B cell (primary cell): Measurements from ENCODE around the gene SLC35A2. TPM values are rescaled to one million over a fixed set of nuclear protein-coding genes. Genes with fewer than 3 reads are reported as not detected.

Experiments used
- ATAC-seq: fragments of 200-7000 bp; cut with Tn5 transposase; one replicate; pipeline ENCODE4 v1.10.0; 2021; ENCODE audit warnings: low read depth, mild to moderate bottlenecking, moderate number of reproducible peaks, moderate library complexity
- CTCF ChIA-PET: fragments of 350-600 bp; sonication (Branson Sonifier 250); formaldehyde crosslinking; loops from one replicate; lab custom pipeline; 2021; ENCODE audit warnings: antibody characterized with exemption, inconsistent platforms; lab: Charles Lee
- POLR2A ChIA-PET: fragments of 350-600 bp; sonication (Branson Sonifier 250); formaldehyde crosslinking; loops from one replicate; lab custom pipeline; 2021; ENCODE audit warnings: antibody characterized with exemption; lab: Charles Lee
- DNase-seq: peaks from one replicate; pipeline ENCODE4 v3.0.0; 2013
- H2AFZ ChIP-seq: 2 replicates; pipeline ENCODE4 v1.6.1; 2012; ENCODE audit warnings: mild to moderate bottlenecking, low read depth, low read length; ENCODE audit not compliant: insufficient read depth, poor library complexity, severe bottlenecking
- H3K27ac ChIP-seq, 2 donors: 1 replicate in 1 of 2; 2 replicates in 1 of 2; pipeline ENCODE4 v1.5.1; 2012 to 2013; ENCODE audit warnings: low read length in 2 of 2, mild to moderate bottlenecking in 2 of 2, moderate library complexity in 1 of 2
- H3K27me3 ChIP-seq, 4 experiments: fragments of 200-600 bp in 1 of 4; sonication (generic) in 1 of 4; replicated peaks in 1 of 4; 1 replicate in 2 of 4; 2 replicates in 2 of 4; pipeline versions ENCODE4 v1.6.1 to v1.7.0; 2013 to 2016; ENCODE audit warnings: low read length in 3 of 4, mild to moderate bottlenecking in 2 of 4, mixed read lengths in 1 of 4, moderate library complexity in 1 of 4; ENCODE audit not compliant: insufficient read depth in 4 of 4, control insufficient read depth in 3 of 4; ENCODE audit errors: control extremely low read depth in 1 of 4
- H3K36me3 ChIP-seq, 2 experiments: replicated peaks in 1 of 2; 1 replicate in 1 of 2; 2 replicates in 1 of 2; pipeline versions ENCODE4 v1.6.1 to v1.7.1; 2013; ENCODE audit warnings: low read length in 1 of 2; ENCODE audit not compliant: insufficient read depth in 2 of 2, control insufficient read depth in 1 of 2; ENCODE audit errors: control extremely low read depth in 1 of 2, extremely low read depth in 1 of 2
- H3K4me1 ChIP-seq, 2 donors: fragments of 200-600 bp in 1 of 2; sonication (generic) in 1 of 2; 1 replicate in 1 of 2; 2 replicates in 1 of 2; pipeline versions ENCODE4 v1.5.1 to v1.6.1; 2013 to 2017; ENCODE audit warnings: low read length in 2 of 2; ENCODE audit not compliant: control insufficient read depth in 2 of 2, insufficient read depth in 2 of 2
- H3K4me2 ChIP-seq: replicated peaks from 2 replicates; pipeline ENCODE3; 2012; ENCODE audit warnings: mild to moderate bottlenecking, low read depth, low read length; ENCODE audit not compliant: poor library complexity, severe bottlenecking
- H3K4me3 ChIP-seq, 5 experiments: fragments of 200-600 bp in 1 of 5; sonication (generic) in 1 of 5; 1 replicate in 3 of 5; 2 replicates in 2 of 5; pipeline versions ENCODE4 v1.5.1 to v1.7.0; 2011 to 2016; ENCODE audit warnings: low read length in 4 of 5, mild to moderate bottlenecking in 4 of 5, low read depth in 2 of 5, control low read depth in 1 of 5, moderate library complexity in 1 of 5; ENCODE audit not compliant: insufficient read depth in 1 of 5; ENCODE audit errors: control extremely low read depth in 1 of 5, extremely low read depth in 1 of 5
- H3K79me2 ChIP-seq: fragments of 200-600 bp; sonication (generic); one replicate; pipeline ENCODE4 v1.6.0; 2016; ENCODE audit warnings: low read length; ENCODE audit not compliant: control insufficient read depth, insufficient read depth
- H3K9ac ChIP-seq: fragments of 200-600 bp; sonication (generic); 2 replicates; pipeline ENCODE4 v1.6.1; 2017; ENCODE audit warnings: mild to moderate bottlenecking, low read length, moderate library complexity
- H3K9me3 ChIP-seq, 3 donors: one replicate each; pipeline versions ENCODE4 v1.6.1 to v1.7.1; 2013; ENCODE audit warnings: low read length in 2 of 3; ENCODE audit not compliant: control insufficient read depth in 2 of 3, insufficient read depth in 1 of 3; ENCODE audit errors: control extremely low read depth in 1 of 3
- H4K20me1 ChIP-seq: 2 replicates; pipeline ENCODE4 v1.6.0; 2012; ENCODE audit warnings: mild to moderate bottlenecking, low read length; ENCODE audit not compliant: insufficient read depth, control insufficient read depth, poor library complexity, severe bottlenecking
- H3K27ac Mint-ChIP-seq: one replicate; pipeline ENCODE4 v1.8.0; 2021; ENCODE audit warnings: mixed read lengths
- H3K27me3 Mint-ChIP-seq: one replicate; pipeline ENCODE4 v1.8.0; 2021; ENCODE audit warnings: mixed read lengths
- H3K4me1 Mint-ChIP-seq: one replicate; pipeline ENCODE4 v1.8.0; 2021; ENCODE audit warnings: mixed read lengths
- H3K4me3 Mint-ChIP-seq: one replicate; pipeline ENCODE4 v1.8.0; 2021; ENCODE audit warnings: mixed read lengths
- H3K9me3 Mint-ChIP-seq: one replicate; pipeline ENCODE4 v1.8.0; 2022; ENCODE audit warnings: mixed read lengths; ENCODE audit not compliant: insufficient read depth
- CTCF ChIP-seq: fragments of 200-600 bp; IDR thresholded peaks from one replicate; pipeline ENCODE4 v1.8.0; 2022; ENCODE audit warnings: antibody characterized with exemption, mild to moderate bottlenecking
- EZH2 ChIP-seq: IDR thresholded peaks from 2 replicates; pipeline ENCODE4 v1.6.1; 2012; ENCODE audit warnings: borderline replicate concordance, low read depth, mild to moderate bottlenecking, moderate library complexity, low read length; ENCODE audit not compliant: insufficient read depth, poor library complexity, severe bottlenecking
- WGBS: methylation state at CpG from one replicate; pipeline ENCODE4 v1.1.5; 2013; ENCODE audit warnings: missing lambda C conversion rate; ENCODE audit not compliant: insufficient coverage; 5-methylcytosine and 5-hydroxymethylcytosine counted together
- intact Hi-C: fragments of 100-400 bp; cut with micrococcal nuclease; formaldehyde crosslinking; loops from one replicate; pipeline ENCODE4 v1.10.0; 2022
- polyA plus RNA-seq: library from polyadenylated mRNA; depleted of rRNA; stranded (reverse); fragments of >200 nt; gene quantifications from 2 replicates; pipeline ENCODE4 v1.2.3, GENCODE V29; 2012
- total RNA-seq, 2 donors: library from RNA; stranded (reverse); fragments of 120-200 nt in 1 of 2; gene quantifications; 1 replicate in 1 of 2; 2 replicates in 1 of 2; pipeline versions ENCODE4 v1.2.3 to v1.2.4, GENCODE V29; 2013 to 2022

SLC35A2 gene
- total and polyA plus RNA-seq, 2 donors (not counting 1 experiment from before 2014, with no cell fraction given), result 19.1 to 22.0 TPM

GRCh38 chrX:48924270-48924669, 12.8 kb upstream of the SLC35A2 start:
- ATAC-seq (no peak), DNase-seq (no peak)
- intact Hi-C loops, result no loop called here
- H3K9me3 ChIP-seq, result no peaks in the 10 kb centered on the region
- no peaks in the 10 kb centered on the region for H3K27me3 Mint-ChIP-seq
- H3K27ac Mint-ChIP-seq, result peak overlapping the region; percentile 68
- TF ChIP-seq EZH2 (no peak), CTCF (no peak)
- H3K27ac ChIP-seq, result no peak overlapping the region
- no peaks in the 10 kb centered on the region for H4K20me1 ChIP-seq
- no peaks in the 10 kb centered on the region for H3K27me3 ChIP-seq
- H3K36me3 ChIP-seq, result peaks cover 0 to 33% of the 10 kb centered on the region in 2 experiments
- no peak overlapping the region for H3K4me3 ChIP-seq
- H3K79me2 ChIP-seq, result peaks cover 55% of the 10 kb centered on the region
- H3K4me1 ChIP-seq, result peaks cover 41 to 53% of the 10 kb centered on the region in 2 donors
- ChIA-PET CTCF (no interaction called here), POLR2A (no interaction called here)
- WGBS, result 86% methylated on average over 4 of the region's 5 CpGs
- no peak overlapping the region for H3K9ac ChIP-seq
- no peak overlapping the region for H3K4me2 ChIP-seq
- H3K4me3 Mint-ChIP-seq, result no peak overlapping the region
- no peaks in the 10 kb centered on the region for H3K9me3 Mint-ChIP-seq
- no peak overlapping the region for H2AFZ ChIP-seq
- H3K4me1 Mint-ChIP-seq, result peaks cover 46% of the 10 kb centered on the region

- Mint-ChIP-seq H3K4me1 (peaks cover 46% of the 10 kb centered on the region), H3K4me3 (no peak overlapping the region), H3K27me3 (no peaks in the 10 kb centered on the region), H3K27ac (peak overlapping the region; percentile 68), H3K9me3 (no peaks in the 10 kb centered on the region)
- POLR2A ChIA-PET, result no interaction called here
- DNase-seq (no peak), ATAC-seq (no peak)
- no peaks in the 10 kb centered on the region for H3K27me3 ChIP-seq
- no peak overlapping the region for H3K4me2 ChIP-seq
- intact Hi-C loops, result no loop called here
- peaks cover under 1% of the 10 kb centered on the region for H4K20me1 ChIP-seq
- WGBS, result 97% methylated on average over 10 of the region's 13 CpGs
- no peak for TF ChIP-seq EZH2
- no peak for TF ChIP-seq CTCF
- no peak overlapping the region for H3K9ac ChIP-seq
- H3K9me3 ChIP-seq, result no peaks in the 10 kb centered on the region
- H3K4me3 ChIP-seq, result no peak overlapping the region
- H2AFZ ChIP-seq, result no peak overlapping the region
- H3K36me3 ChIP-seq, result peaks cover 0 to 33% of the 10 kb centered on the region in 2 experiments
- no peak overlapping the region for H3K27ac ChIP-seq
- H3K79me2 ChIP-seq, result peaks cover 56% of the 10 kb centered on the region
- H3K4me1 ChIP-seq, result peaks cover 41 to 50% of the 10 kb centered on the region in 2 donors
- CTCF ChIA-PET, result no interaction called here
Observed at GRCh38 chrX:48923771-48924170, 12.3 kb upstream of the SLC35A2 start.
